ENCODE measurements around the gene NFS1.
"Not testable (repeated sequence)": the region's sequence is repeated elsewhere in the genome, so short reads cannot be mapped to it uniquely, and the experiment has no call there.

NFS1 gene

GRCh38 chr20:35699127-35699956 is at the start of gene NFS1, which contains the start of gene ROMO1:
Gene NFS1 (minus strand): TSS chr20:35699352. CDS start chr20:35699288, 64 bp downstream.
Gene ROMO1 (plus strand): TSS chr20:35699405. CDS start chr20:35699633, 228 bp downstream.
- peak; percentile 81 for DNase-seq (ENCODE audit: low read depth, low spot score)
- in situ Hi-C loops (cut with HindIII; ENCODE audit: low sequenced_read_pairs), result no loop called here

GRCh38 chr20:35744492-35744841 is 45.3 kb upstream of the NFS1 start:
- in situ Hi-C loops (cut with HindIII; ENCODE audit: low sequenced_read_pairs); DNase-seq (ENCODE audit: low read depth, low spot score); H3K4me3 ChIP-seq (ENCODE audit: low read depth, low read length): not testable (repeated sequence)

More at GRCh38 chr20:35699127-35699956, at the start of gene NFS1, which contains the start of gene ROMO1:
- peak; percentile 14 for TF ChIP-seq CTCF (IDR thresholded peaks at IDR 0.05; ENCODE audit: low read depth, low read length)
- peak within 1 kb of the TSS; percentile 91 for H3K4me3 ChIP-seq (ENCODE audit: low read depth, low read length)

- no peak overlapping the region for H3K4me3 ChIP-seq (ENCODE audit: low read depth, low read length)
- no peak for TF ChIP-seq CTCF (IDR thresholded peaks at IDR 0.05; ENCODE audit: low read depth, low read length)
- in situ Hi-C loops (cut with HindIII; ENCODE audit: low sequenced_read_pairs), result no loop called here
- no peak for DNase-seq (ENCODE audit: low read depth, low spot score)
Observed at GRCh38 chr20:35743693-35744491, 44.7 kb upstream of the NFS1 start.

- TF ChIP-seq CTCF (IDR thresholded peaks at IDR 0.05; ENCODE audit: low read depth, low read length), result no peak
- peak overlapping the region; percentile 74 for H3K4me3 ChIP-seq (ENCODE audit: low read depth, low read length)
- in situ Hi-C loops (cut with HindIII; ENCODE audit: low sequenced_read_pairs), result no loop called here
- DNase-seq (ENCODE audit: low read depth, low spot score), result peak; percentile 53
Observed at GRCh38 chr20:35742741-35743523, 43.8 kb upstream of the NFS1 start.

GRCh38 chr20:35741892-35742740 is 43.0 kb upstream of the NFS1 start, which contains the start of gene RBM39:
Gene RBM39 (minus strand): TSS chr20:35742260. CDS start chr20:35740874, 1,386 bp downstream.
- H3K4me3 ChIP-seq (ENCODE audit: low read depth, low read length), result peak within 1 kb of the TSS; percentile 100
- in situ Hi-C loops (cut with HindIII; ENCODE audit: low sequenced_read_pairs), result no loop called here
- DNase-seq (ENCODE audit: low read depth, low spot score), result peak; percentile 100
- TF ChIP-seq CTCF (IDR thresholded peaks at IDR 0.05; ENCODE audit: low read depth, low read length), result peak; percentile 51
